Epithelial cell of proximal tubule (primary cell): ENCODE results near the gene RPRD2. TPM values are rescaled to one million over a fixed set of nuclear protein-coding genes. Genes with fewer than 3 reads are reported as not detected.
A peak's percentile ranks its signal among the peaks of the same experiment; 100 is the strongest.

Source experiments
- DNase-seq: peaks from one replicate; pipeline ENCODE4 v3.0.0-alpha.2; 2011; ENCODE audit warnings: low read depth
- H3K4me3 ChIP-seq: 2 replicates; pipeline ENCODE4 v1.5.1; 2011; ENCODE audit warnings: low read depth, mild to moderate bottlenecking, low read length
- CTCF ChIP-seq: conservative IDR thresholded peaks from 2 replicates; pipeline ENCODE4 v1.5.1; 2012; ENCODE audit warnings: low read depth, mild to moderate bottlenecking, low read length
- total RNA-seq: library from RNA; depleted of rRNA; stranded (reverse); fragments of >200 nt; gene quantifications from 2 replicates; pipeline ENCODE4 v1.2.3, GENCODE V29; 2015

RPRD2 gene
- total RNA-seq, 1 donor from 2014 or later: 8.6 TPM

- DNase-seq: no peak
- H3K4me3 ChIP-seq: no peak overlapping the region
- no peak for TF ChIP-seq CTCF
These were observed 11.1 kb upstream of the RPRD2 start for GRCh38 chr1:150352866-150353265.

- no peak for TF ChIP-seq CTCF
- H3K4me3 ChIP-seq: peak overlapping the region; percentile 60
- no peak for DNase-seq
These were observed 1.1 kb upstream of the RPRD2 start for GRCh38 chr1:150362721-150363425.

- DNase-seq: no peak
- TF ChIP-seq CTCF: no peak
- H3K4me3 ChIP-seq: peak overlapping the region; percentile 60
These were observed 470 bp downstream of the RPRD2 start for GRCh38 chr1:150364231-150365003.

- peak overlapping the region; percentile 60 for H3K4me3 ChIP-seq
- TF ChIP-seq CTCF: no peak
- no peak for DNase-seq
These were observed 2.0 kb downstream of the RPRD2 start for GRCh38 chr1:150365941-150366340.

GRCh38 chr1:150366416-150367296, 2.7 kb downstream of the RPRD2 start:
- TF ChIP-seq CTCF: no peak
- DNase-seq: peak; percentile 53

GRCh38 chr1:150371110-150371509, 7.2 kb downstream of the RPRD2 start:
- H3K4me3 ChIP-seq: no peak overlapping the region
- no peak for DNase-seq
- no peak for TF ChIP-seq CTCF

More at GRCh38 chr1:150366416-150367296, 2.7 kb downstream of the RPRD2 start:
- H3K4me3 ChIP-seq: peak overlapping the region; percentile 60
